CD4-positive, alpha-beta T cell treated with Interleukin-1 beta for 1 hour (primary cell): ENCODE results near the gene EPB41L2.
"Not testable (repeated sequence)": the region's sequence is repeated elsewhere in the genome, so short reads cannot be mapped to it uniquely, and the experiment has no call there.

Experiments
- DNase-seq, 2 donors: peaks; one replicate each; pipeline ENCODE4 v3.0.0-alpha.2; 2020 to 2022

Gene EPB41L2

GRCh38 chr6:130937942-130938604, 125.0 kb downstream of the EPB41L2 start:
- no peak for DNase-seq

- DNase-seq: no peak
Observed at GRCh38 chr6:130936933-130937332, 126.1 kb downstream of the EPB41L2 start.

- DNase-seq: no peak
Observed at GRCh38 chr6:130935978-130936377, 127.1 kb downstream of the EPB41L2 start.

GRCh38 chr6:130934848-130935585, 128.0 kb downstream of the EPB41L2 start:
- no peak for DNase-seq

GRCh38 chr6:130933712-130934200, 129.3 kb downstream of the EPB41L2 start:
- DNase-seq: no peak

GRCh38 chr6:130932921-130933320, 130.1 kb downstream of the EPB41L2 start:
- no peak for DNase-seq

- DNase-seq: no peak
Observed at GRCh38 chr6:130932438-130932837, 130.6 kb downstream of the EPB41L2 start.

- DNase-seq: no peak
Observed at GRCh38 chr6:130931683-130932082, 131.4 kb downstream of the EPB41L2 start.

GRCh38 chr6:130929036-130929678, 133.9 kb downstream of the EPB41L2 start:
- no peak for DNase-seq

GRCh38 chr6:130928158-130928912, 134.7 kb downstream of the EPB41L2 start:
- no peak for DNase-seq

- no peak for DNase-seq
Observed at GRCh38 chr6:130927305-130927704, 135.7 kb downstream of the EPB41L2 start.

GRCh38 chr6:130923350-130923749, 139.7 kb downstream of the EPB41L2 start:
- DNase-seq: no peak

GRCh38 chr6:130922922-130923321, 140.1 kb downstream of the EPB41L2 start:
- DNase-seq: no peak

- DNase-seq: no peak
Observed at GRCh38 chr6:130920969-130921368, 142.1 kb downstream of the EPB41L2 start.

GRCh38 chr6:130918171-130918570, 144.9 kb downstream of the EPB41L2 start:
- no peak for DNase-seq

GRCh38 chr6:130915606-130916005, 147.4 kb downstream of the EPB41L2 start:
- DNase-seq: not testable (repeated sequence)

GRCh38 chr6:130913120-130913519, 149.9 kb downstream of the EPB41L2 start:
- peak in 1 of 2 donors; percentile 6 for DNase-seq

- DNase-seq: no peak
Observed at GRCh38 chr6:130912434-130912833, 150.6 kb downstream of the EPB41L2 start.

GRCh38 chr6:130908958-130909357, 154.1 kb downstream of the EPB41L2 start:
- DNase-seq: no peak

GRCh38 chr6:130908188-130908587, 154.9 kb downstream of the EPB41L2 start:
- no peak for DNase-seq

GRCh38 chr6:130907687-130908086, 155.4 kb downstream of the EPB41L2 start:
- DNase-seq: no peak

GRCh38 chr6:130906736-130907381, 156.2 kb downstream of the EPB41L2 start:
- no peak for DNase-seq
